WTC11 (cell line): ENCODE data around the gene SENP3.

Experiments
- ATF1 ChIP-seq: sonication (generic); formaldehyde crosslinking; IDR thresholded peaks from 2 replicates; pipeline ENCODE4 v1.8.1; 2023; ENCODE audit warnings: mild to moderate bottlenecking, moderate library complexity, missing genetic modification reagents
- CTCF ChIP-seq: fragments of 200-600 bp; IDR thresholded peaks from 2 replicates; pipeline ENCODE4 v1.8.0; 2022; ENCODE audit warnings: antibody characterized with exemption
- SP1 ChIP-seq: sonication (generic); formaldehyde crosslinking; conservative IDR thresholded peaks from 2 replicates; pipeline ENCODE4 v1.8.1; 2022; ENCODE audit warnings: missing genetic modification reagents

DNA sequence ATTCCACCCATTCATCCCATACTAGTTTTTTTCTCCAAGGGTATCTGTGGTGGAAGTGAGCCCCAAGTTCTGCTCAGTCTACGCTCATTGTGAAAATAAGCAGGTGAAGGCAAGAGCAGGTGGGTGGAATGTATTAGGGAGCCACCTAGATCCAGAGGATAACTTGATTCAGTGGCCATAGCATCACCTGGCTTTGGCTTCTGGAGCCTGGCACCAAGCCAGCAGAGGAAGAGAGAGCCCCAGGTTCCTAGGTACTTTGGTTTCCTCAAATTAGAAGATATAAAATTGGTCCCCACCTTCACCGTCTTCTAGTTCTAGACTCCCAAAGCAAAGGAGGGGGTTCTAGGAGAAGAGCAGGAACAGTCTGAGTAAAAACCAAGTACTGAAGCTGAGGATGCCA lies 48.9 kb downstream of the SENP3 start:
- TF ChIP-seq SP1 (no peak), CTCF (no peak), ATF1 (CRISPR knock-in tag) (no peak)
